Thymus (tissue), 11 donors: Measurements from ENCODE around the gene CFAP157. TPM values are rescaled to one million over a fixed set of nuclear protein-coding genes. Genes with fewer than 3 reads are reported as not detected.

ENCODE experiments used
- DNase-seq, 9 donors: peaks; one replicate each; pipeline ENCODE4 v3.0.0-alpha.2; 2013; ENCODE audit warnings: low spot score in 9 of 9, low read depth in 6 of 9, missing footprints in 1 of 9
- H3K27ac ChIP-seq, 2 donors: one replicate each; pipeline ENCODE4 v1.5.1; 2013; ENCODE audit warnings: control low read depth in 1 of 2, low read depth in 1 of 2, low read length in 1 of 2, mild to moderate bottlenecking in 1 of 2, moderate library complexity in 1 of 2
- H3K27me3 ChIP-seq, 2 donors: one replicate each; pipeline ENCODE4 v1.5.1; 2013; ENCODE audit warnings: low read length in 1 of 2; ENCODE audit not compliant: control insufficient read depth in 2 of 2, insufficient read depth in 1 of 2
- H3K36me3 ChIP-seq, 2 donors: one replicate each; pipeline ENCODE4 v1.5.1; 2013; ENCODE audit warnings: low read length in 1 of 2, mild to moderate bottlenecking in 1 of 2, moderate library complexity in 1 of 2; ENCODE audit not compliant: control insufficient read depth in 2 of 2, insufficient read depth in 2 of 2
- H3K4me1 ChIP-seq, 2 donors: one replicate each; pipeline ENCODE4 v1.5.1; 2013; ENCODE audit warnings: low read length in 2 of 2; ENCODE audit not compliant: control insufficient read depth in 2 of 2, insufficient read depth in 2 of 2
- H3K4me3 ChIP-seq, 2 donors: one replicate each; pipeline ENCODE4 v1.5.1; 2013; ENCODE audit warnings: low read length in 2 of 2, control low read depth in 1 of 2, mild to moderate bottlenecking in 1 of 2
- H3K9me3 ChIP-seq, 2 donors: one replicate each; pipeline ENCODE4 v1.5.1; 2013; ENCODE audit warnings: low read length in 1 of 2, mild to moderate bottlenecking in 1 of 2; ENCODE audit not compliant: control insufficient read depth in 2 of 2, insufficient read depth in 1 of 2
- WGBS: extraction: QIAGEN DNeasy Blood & Tissue Kit; methylation state at CpG from one replicate; pipeline ENCODE4 v1.1.7; 2013; 5-methylcytosine and 5-hydroxymethylcytosine counted together
- polyA plus RNA-seq: library from polyadenylated mRNA; stranded (reverse); fragments of 200-250 nt; gene quantifications from one replicate; pipeline ENCODE4 v1.2.3, GENCODE V29; 2013
- total RNA-seq: library from RNA; stranded (reverse); fragments of 120-200 nt; gene quantifications from one replicate; pipeline ENCODE4 v1.2.4, GENCODE V29; 2013
- donor health status: healthy.

Gene CFAP157
- total and polyA plus RNA-seq, 2 donors, result 0.05 to 0.62 TPM

DNA sequence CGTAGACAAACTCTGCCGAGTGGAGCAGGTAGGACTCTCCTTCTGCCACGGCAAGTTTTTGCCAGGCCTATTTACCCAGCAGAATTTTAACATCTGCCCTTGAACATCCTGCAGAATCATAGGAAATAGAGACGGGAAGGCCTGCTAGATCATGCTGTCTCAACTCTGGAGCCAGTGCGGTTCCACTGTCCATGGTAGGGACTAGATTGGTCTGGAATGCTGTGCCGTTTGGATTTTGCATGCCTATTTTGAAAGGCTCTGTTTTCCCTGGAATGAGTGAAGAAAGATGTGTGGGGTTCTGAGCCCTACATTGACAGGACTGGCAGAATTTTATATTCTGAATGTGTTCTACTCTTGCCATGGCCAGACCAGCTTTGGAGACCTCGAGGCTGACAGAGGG lies 33.6 kb upstream of the CFAP157 start:
- no peaks in the 10 kb centered on the region for H3K9me3 ChIP-seq
- no peak overlapping the region for H3K27ac ChIP-seq
- 95% methylated on average over 7 of the region's 7 CpGs for WGBS
- H3K27me3 ChIP-seq, result no peaks in the 10 kb centered on the region
- H3K4me3 ChIP-seq, result no peak overlapping the region
- DNase-seq, result no peak
- H3K4me1 ChIP-seq, result no peaks in the 10 kb centered on the region
- peaks cover 0 to 3% of the 10 kb centered on the region in 2 donors for H3K36me3 ChIP-seq

- Histone ChIP-seq H3K27ac (no peak overlapping the region), H3K27me3 (no peaks in the 10 kb centered on the region), H3K9me3 (no peaks in the 10 kb centered on the region), H3K4me3 (no peak overlapping the region), H3K36me3 (peaks cover 0 to 5% of the 10 kb centered on the region in 2 donors), H3K4me1 (no peaks in the 10 kb centered on the region)
- WGBS, result 94% methylated on average over 12 of the region's 12 CpGs
- no peak for DNase-seq
Observed at GRCh38 chr9:127676638-127677037, 30.1 kb upstream of the CFAP157 start.

DNA sequence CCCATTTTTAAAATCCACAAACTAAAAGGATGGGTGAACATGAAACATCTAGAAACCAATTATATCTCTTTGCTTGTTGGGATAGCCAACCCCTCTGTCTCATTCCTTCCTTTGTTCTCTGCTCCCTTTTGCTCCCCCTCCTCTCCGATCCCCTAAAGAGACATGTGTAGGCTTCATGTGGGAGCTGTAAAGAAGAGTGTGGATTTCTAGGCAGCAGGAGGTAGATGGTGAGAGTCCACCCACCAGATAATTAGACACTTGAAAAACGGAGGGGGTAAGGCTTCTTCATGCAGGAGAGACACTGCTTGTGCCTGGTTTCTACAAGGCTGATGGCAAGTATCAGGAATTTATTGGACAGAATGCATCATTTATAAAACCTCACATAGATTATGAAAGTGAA lies 27.3 kb upstream of the CFAP157 start:
- Histone ChIP-seq H3K4me3 (no peak overlapping the region), H3K27me3 (no peaks in the 10 kb centered on the region), H3K36me3 (peaks cover 0 to 2% of the 10 kb centered on the region in 2 donors), H3K27ac (no peak overlapping the region), H3K4me1 (no peaks in the 10 kb centered on the region), H3K9me3 (no peaks in the 10 kb centered on the region)
- no peak for DNase-seq
- WGBS, result 96% methylated on average over 2 of the region's 2 CpGs

DNA sequence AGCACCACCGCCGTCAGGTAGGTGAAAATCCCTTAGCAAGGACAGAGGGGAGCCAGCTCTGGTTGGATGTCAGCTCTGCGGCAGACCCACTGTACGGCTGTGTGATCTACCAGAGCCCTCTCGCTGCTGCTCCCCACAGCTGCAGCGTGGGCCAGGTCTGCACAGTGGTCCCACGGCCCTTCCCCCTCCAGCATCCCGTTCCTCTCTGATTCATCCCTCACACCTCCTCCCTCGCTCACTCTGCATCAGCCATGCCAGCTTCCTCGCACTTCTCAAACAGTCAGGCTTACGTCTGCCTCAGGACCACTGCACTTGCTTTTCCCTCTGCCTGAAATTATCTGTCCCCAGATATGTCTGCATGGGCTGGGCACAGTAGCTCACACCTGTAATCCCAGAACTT lies 26.6 kb upstream of the CFAP157 start:
- DNase-seq, result no peak
- Histone ChIP-seq H3K27ac (no peak overlapping the region), H3K27me3 (no peaks in the 10 kb centered on the region), H3K4me1 (no peaks in the 10 kb centered on the region), H3K4me3 (no peak overlapping the region), H3K9me3 (no peaks in the 10 kb centered on the region), H3K36me3 (peaks cover 0 to 2% of the 10 kb centered on the region in 2 donors)
- 96% methylated on average over 11 of the region's 11 CpGs for WGBS

DNA sequence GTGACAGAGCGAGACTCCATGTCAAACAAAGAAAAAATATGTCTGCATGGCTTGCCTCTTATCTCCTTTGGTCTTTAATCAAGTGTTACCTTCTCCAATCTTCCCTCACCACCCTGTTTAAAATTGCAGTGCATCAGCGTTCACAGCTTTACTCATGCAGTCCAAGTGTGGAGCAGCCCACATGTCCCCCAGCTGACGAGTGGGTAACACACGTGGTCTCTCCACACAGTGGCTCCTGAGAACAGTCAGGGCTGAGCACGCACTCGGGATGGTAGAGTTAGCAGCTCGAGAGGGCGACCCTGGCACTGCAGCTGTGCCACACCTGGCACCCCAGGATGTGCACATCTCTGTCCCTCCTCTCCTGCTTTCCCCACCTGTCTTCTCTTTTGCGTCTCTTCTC lies 25.9 kb upstream of the CFAP157 start:
- Histone ChIP-seq H3K27ac (no peak overlapping the region), H3K27me3 (no peaks in the 10 kb centered on the region), H3K9me3 (no peaks in the 10 kb centered on the region), H3K4me3 (no peak overlapping the region), H3K4me1 (no peaks in the 10 kb centered on the region), H3K36me3 (peaks cover 0 to 2% of the 10 kb centered on the region in 2 donors)
- WGBS, result 86% methylated on average over 9 of the region's 9 CpGs
- no peak for DNase-seq

- DNase-seq, result no peak
- Histone ChIP-seq H3K9me3 (no peaks in the 10 kb centered on the region), H3K4me3 (no peak overlapping the region), H3K27me3 (no peaks in the 10 kb centered on the region), H3K36me3 (peaks cover 0 to 2% of the 10 kb centered on the region in 2 donors), H3K27ac (no peak overlapping the region), H3K4me1 (no peaks in the 10 kb centered on the region)
- WGBS, result 97% methylated on average over 23 of the region's 23 CpGs
Observed at GRCh38 chr9:127682351-127683136, 24.2 kb upstream of the CFAP157 start.

- no peaks in the 10 kb centered on the region for H3K27me3 ChIP-seq
- no peaks in the 10 kb centered on the region for H3K4me1 ChIP-seq
- peaks cover 0 to 2% of the 10 kb centered on the region in 2 donors for H3K36me3 ChIP-seq
- DNase-seq, result no peak
- H3K4me3 ChIP-seq, result no peak overlapping the region
- 96% methylated on average over 5 of the region's 5 CpGs for WGBS
- H3K27ac ChIP-seq, result no peak overlapping the region
- no peaks in the 10 kb centered on the region for H3K9me3 ChIP-seq
Observed at GRCh38 chr9:127683723-127684122, 23.1 kb upstream of the CFAP157 start.

- H3K4me3 ChIP-seq, result no peak overlapping the region
- DNase-seq, result no peak
- no peaks in the 10 kb centered on the region for H3K9me3 ChIP-seq
- 95% methylated on average over 4 of the region's 4 CpGs for WGBS
- H3K27me3 ChIP-seq, result no peaks in the 10 kb centered on the region
- H3K27ac ChIP-seq, result no peak overlapping the region
- no peaks in the 10 kb centered on the region for H3K4me1 ChIP-seq
- H3K36me3 ChIP-seq, result no peaks in the 10 kb centered on the region
Observed at GRCh38 chr9:127684576-127684975, 22.2 kb upstream of the CFAP157 start.

DNA sequence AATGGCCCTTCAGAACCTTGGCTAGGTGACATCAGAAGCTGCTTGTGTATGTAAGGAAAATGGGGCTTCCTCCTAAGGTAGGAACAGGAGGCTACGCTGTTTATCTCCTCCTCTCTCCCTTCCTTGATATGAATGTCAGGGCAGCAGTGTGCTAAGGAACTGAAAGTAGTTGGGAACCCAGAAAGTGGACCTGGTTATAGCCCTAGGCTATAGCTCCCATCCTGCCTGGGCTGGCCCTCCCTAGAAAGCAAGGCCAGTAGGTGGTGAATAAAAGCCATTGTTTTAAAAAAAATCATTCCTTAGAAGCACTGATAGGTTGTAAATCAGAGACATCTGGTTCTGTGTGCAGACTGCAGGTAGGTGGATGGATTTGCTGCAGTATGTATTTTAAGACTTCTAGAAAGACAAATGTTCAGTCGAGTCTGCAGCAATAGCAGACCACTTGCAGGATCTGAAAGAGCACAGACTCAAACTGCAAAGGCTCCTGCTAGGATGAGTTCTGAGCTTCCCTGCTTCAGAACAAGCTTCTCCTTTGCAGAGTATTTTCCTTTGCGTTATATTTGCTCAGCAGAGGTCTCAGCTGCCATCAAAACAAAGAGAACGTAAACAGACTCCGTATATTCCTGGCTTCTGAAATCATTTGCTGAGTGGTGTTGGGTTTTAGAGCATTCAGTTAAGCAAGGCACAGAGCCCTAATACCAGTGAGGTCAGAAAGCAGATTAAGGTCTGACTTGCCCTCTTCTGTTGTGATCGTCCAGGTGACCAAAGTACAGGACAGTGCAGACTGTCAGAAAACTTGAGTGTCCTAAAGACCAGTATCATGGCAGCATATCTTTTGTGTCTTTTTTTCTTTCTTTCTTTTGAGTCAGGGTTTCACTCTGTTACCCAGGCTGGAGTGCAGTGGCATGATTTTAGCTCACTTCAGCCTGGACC lies 20.1 kb upstream of the CFAP157 start:
- no peak for DNase-seq
- H3K9me3 ChIP-seq, result no peaks in the 10 kb centered on the region
- H3K27me3 ChIP-seq, result no peaks in the 10 kb centered on the region
- H3K4me3 ChIP-seq, result no peak overlapping the region
- no peaks in the 10 kb centered on the region for H3K36me3 ChIP-seq
- no peaks in the 10 kb centered on the region for H3K4me1 ChIP-seq
- WGBS, result 97% methylated on average over 6 of the region's 6 CpGs
- H3K27ac ChIP-seq, result no peak overlapping the region
